Neural progenitor cell (in vitro differentiated cells): Measurements from ENCODE around the gene RTP5. TPM values are rescaled to one million over a fixed set of nuclear protein-coding genes. Genes with fewer than 3 reads are reported as not detected.

Source experiments
- total RNA-seq: library from RNA; depleted of rRNA; stranded (reverse); fragments of >200 nt; gene quantifications from 2 replicates; pipeline ENCODE4 v1.2.3, GENCODE V29; 2015; ENCODE audit warnings: low replicate concordance

Gene RTP5
- total RNA-seq, 1 donor from 2014 or later: not detected

Other genes with a start within 250 kb of the RTP5 start
- 25.6 and 43.2 TPM in 2 replicates for gene THAP4, start 232.6 kb upstream of the RTP5 start, total RNA-seq
- gene ATG4B, start 232.0 kb upstream of the RTP5 start, total RNA-seq: 80.7 and 114 TPM in 2 replicates
- 43.4 and 59.9 TPM in 2 replicates for gene DTYMK, start 182.9 kb upstream of the RTP5 start, total RNA-seq
- 38.2 and 49.0 TPM in 2 replicates for gene ING5, start 167.7 kb upstream of the RTP5 start, total RNA-seq
- gene D2HGDH, start 135.1 kb upstream of the RTP5 start, total RNA-seq: 3.5 and 15.4 TPM in 2 replicates
- gene GAL3ST2, start 92.9 kb upstream of the RTP5 start, total RNA-seq: 0.09 TPM in 1 of 2 replicates, not detected in the other
- 1.2 TPM in 1 of 2 replicates, not detected in the other for gene NEU4, start 60.5 kb upstream of the RTP5 start, total RNA-seq
- not detected in 2 replicates for gene PDCD1, start 10.8 kb upstream of the RTP5 start, total RNA-seq